Testis (tissue), 2 donors: ENCODE data around the gene PRM2.

Experiments
- POLR2A ChIP-seq: fragments of 450-650 bp; IDR thresholded peaks from one replicate; pipeline ENCODE4 v1.6.1; 2017; ENCODE audit warnings: antibody characterized with exemption, mild to moderate bottlenecking, moderate library complexity
- TF ChIP-seq, protein P1 (sequence below), 3 experiments: fragments of 450-650 bp in 2 of 3; fragments of 200-600 bp in 1 of 3; sonication (generic) in 1 of 3; IDR thresholded peaks; one replicate each; pipeline ENCODE4 v1.5.1; 2016 to 2019; ENCODE audit warnings: antibody characterized with exemption in 3 of 3, mild to moderate bottlenecking in 2 of 3, moderate library complexity in 1 of 3

DNA sequence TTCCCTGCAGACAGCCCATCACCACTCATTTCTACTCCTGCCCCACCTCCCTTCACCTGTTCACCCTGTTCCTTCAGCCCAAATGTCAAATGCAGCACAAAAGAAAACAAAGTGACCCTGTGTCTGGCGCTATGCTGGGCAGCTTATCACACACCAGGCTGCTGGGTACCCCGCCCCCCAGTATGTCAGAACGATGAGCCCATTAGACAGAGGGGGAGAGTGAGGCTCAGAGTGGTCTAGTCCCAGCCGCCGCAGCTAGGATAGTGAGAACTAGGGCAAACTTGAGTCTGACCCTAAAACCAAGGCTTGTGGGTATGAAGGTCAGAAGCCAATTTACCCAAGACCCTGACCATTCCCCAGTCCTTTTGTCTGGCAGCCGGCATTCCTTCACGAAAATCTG lies 11.2 kb downstream of the PRM2 start:
- TF ChIP-seq, protein P1, sequence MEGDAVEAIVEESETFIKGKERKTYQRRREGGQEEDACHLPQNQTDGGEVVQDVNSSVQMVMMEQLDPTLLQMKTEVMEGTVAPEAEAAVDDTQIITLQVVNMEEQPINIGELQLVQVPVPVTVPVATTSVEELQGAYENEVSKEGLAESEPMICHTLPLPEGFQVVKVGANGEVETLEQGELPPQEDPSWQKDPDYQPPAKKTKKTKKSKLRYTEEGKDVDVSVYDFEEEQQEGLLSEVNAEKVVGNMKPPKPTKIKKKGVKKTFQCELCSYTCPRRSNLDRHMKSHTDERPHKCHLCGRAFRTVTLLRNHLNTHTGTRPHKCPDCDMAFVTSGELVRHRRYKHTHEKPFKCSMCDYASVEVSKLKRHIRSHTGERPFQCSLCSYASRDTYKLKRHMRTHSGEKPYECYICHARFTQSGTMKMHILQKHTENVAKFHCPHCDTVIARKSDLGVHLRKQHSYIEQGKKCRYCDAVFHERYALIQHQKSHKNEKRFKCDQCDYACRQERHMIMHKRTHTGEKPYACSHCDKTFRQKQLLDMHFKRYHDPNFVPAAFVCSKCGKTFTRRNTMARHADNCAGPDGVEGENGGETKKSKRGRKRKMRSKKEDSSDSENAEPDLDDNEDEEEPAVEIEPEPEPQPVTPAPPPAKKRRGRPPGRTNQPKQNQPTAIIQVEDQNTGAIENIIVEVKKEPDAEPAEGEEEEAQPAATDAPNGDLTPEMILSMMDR (IDR thresholded peaks at IDR 0.05) = no peak
- TF ChIP-seq POLR2A = no peak
